NCI-H128 (cell line): ENCODE data around the gene KLHL20.
A peak's percentile ranks its signal among the peaks of the same experiment; 100 is the strongest.
"Not testable (repeated sequence)": the region's sequence is repeated elsewhere in the genome, so short reads cannot be mapped to it uniquely, and the experiment has no call there.

Source experiments
- DNase-seq: peaks from one replicate; lab custom pipeline; 2025; ENCODE audit not compliant: unreplicated experiment; lab: John Stamatoyannopoulos, UW

Gene KLHL20

DNA sequence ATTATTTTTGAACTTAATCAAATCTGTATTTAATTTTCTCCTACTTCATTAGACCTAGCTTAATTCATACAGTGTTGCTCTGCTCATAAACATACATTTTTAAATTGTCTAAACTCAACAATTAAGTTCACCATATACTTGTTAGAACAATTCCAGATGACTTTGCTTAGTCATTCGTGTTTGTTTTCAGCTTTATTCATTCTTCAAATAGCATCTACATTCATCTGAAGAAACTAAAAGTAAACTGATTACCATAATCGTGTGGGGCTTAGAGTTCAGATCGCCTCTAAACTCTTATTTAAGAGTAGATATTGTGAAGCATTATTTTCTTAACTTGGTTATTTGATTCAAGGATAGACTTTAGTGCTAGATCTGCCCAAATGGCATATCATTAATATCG, 34.4 kb downstream of the KLHL20 start:
- DNase-seq, result no peak

DNA sequence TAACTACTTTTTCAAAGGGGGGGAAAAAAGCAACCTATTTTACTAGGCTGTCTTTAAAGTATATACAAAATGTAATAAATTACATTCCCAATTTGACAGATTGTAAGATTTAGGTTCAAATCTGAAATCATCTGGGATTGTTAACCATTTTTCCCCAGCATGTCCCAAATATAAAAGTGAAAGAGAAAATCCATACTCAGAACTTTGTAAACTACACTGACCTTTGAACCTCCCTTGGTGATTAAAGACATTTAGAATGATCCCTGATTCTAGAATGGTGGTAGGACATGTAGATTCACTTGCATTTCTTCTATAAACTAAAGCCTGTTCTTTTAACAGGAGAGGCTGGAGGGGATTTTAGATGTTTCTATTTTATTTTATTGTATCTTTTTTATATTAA, 39.0 kb downstream of the KLHL20 start:
- no peak for DNase-seq

DNA sequence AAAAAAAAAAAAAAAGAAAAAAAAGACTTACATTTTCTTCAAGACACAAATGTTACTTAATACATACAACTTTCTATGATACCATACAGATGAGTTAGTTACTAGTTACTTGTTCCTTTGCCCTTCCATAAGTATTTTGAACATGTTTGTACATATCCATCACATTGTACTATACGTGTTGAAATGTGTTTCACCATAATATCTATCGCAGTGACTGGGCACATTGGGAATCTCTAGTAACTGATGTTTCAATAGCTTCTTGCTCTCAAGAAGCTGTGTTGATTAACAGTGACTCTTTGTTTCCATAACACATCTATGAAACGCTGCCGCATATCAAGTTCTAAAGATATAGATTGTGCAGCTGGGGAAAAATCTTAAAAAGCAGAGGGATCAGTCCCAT, 42.9 kb downstream of the KLHL20 start:
- no peak for DNase-seq

DNA sequence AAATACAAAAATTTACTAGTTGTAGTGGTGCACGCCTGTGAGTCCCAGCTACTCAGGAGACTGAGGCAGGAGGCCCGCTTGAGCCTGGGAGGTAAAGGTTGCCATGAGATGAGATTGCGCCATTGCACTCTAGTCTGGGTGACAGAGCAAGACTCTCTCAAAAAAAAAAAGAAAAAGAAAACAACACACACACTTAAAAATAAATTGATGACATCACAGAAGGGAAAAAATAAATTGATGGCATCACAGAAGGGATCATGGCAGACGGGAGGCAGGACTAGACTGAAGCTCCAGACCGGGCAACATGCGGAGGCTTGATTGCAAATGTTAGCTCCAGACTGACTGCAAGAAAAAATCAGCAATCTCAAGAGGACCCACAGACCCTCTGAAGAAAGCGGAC, 43.3 kb downstream of the KLHL20 start:
- no peak for DNase-seq

DNA sequence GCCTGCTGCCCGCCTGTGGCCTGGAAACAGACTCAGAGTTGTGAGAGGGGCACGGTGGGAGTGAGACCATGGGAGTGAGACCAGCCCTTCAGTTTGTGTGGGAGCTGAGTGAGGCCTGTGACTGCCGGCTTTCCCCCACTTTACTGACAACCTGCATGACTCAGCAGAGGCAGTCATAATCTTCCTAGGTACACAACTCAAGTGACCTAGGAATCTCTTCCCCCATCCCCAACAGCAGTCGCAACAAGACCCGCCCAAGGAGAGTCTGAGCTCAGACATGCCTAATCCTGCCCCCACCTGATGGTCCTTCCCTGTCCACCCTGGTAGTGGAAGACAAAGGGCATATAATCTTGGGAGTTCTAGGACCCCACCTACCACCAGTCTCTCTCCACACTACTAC, 44.2 kb downstream of the KLHL20 start:
- DNase-seq, result no peak

DNA sequence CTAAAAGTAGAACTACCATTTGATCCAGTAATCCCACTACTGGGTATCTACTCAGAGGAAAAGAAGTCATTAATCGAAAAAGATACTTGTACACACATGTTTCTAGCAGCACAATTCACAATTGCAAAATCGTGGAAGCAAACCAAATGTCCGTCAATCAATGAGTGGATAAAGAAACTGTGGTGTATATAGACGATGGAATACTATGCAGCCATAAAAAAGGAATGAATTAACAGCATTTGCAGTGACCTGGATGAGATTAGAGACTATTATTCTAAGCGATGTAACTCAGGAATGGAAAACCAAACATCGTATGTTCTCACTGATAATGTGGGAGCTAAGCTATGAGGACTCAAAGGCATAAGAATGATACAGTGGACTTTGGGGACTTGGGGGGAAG, 49.5 kb downstream of the KLHL20 start:
- not testable (repeated sequence) for DNase-seq

DNA sequence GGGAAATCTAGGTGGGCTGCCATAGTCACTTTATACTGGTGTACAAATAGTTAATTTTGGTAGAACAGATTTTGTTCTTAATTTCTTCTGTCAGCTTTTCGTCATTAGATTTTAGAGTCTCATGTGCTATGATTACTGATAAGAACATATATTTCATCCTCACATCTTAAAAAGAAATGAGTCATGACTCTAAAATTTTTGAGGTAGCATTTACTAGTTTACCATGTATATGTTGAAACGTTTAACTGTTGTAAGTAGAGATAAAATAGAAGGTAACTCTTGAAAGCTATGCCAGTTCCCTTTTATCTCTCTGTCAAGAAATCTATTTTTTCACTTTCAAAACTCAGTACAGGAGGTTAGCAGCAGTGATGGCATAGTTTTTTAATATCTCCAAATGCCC, 53.4 kb downstream of the KLHL20 start:
- DNase-seq, result no peak

- DNase-seq, result no peak
These were observed 54.0 kb downstream of the KLHL20 start for GRCh38 chr1:173768827-173769226.

- DNase-seq, result not testable (repeated sequence)
These were observed 55.5 kb downstream of the KLHL20 start for GRCh38 chr1:173770330-173770729.

- no peak for DNase-seq
These were observed 56.8 kb downstream of the KLHL20 start for GRCh38 chr1:173771560-173771959.

DNA sequence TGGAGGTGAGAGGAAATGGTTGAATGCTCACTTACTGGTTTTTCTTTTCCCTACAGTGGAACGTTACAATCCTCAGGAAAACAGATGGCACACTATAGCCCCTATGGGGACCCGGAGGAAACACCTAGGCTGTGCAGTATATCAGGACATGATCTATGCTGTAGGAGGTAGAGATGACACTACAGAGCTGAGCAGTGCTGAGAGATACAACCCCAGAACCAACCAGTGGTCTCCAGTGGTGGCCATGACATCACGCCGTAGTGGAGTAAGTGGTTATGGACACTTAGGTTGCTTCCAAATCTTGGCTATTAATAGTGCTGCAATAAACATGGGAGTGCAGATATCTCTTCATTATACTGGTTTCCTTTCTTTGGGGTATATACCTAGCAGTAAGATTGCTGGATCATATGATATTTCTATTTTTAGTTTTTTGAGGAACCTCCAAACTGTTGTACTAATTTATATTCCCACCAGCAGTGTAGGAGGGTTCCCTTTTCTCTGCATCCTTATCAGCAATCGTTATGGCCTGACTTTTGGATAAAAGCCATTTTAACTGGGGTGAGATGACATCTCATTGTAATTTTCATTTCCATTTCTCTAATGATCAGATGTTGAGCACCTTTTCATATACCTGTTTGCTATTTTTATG, 60.9 kb downstream of the KLHL20 start:
- DNase-seq, result no peak

- no peak for DNase-seq
These were observed 65.2 kb downstream of the KLHL20 start for GRCh38 chr1:173779936-173780335.

DNA sequence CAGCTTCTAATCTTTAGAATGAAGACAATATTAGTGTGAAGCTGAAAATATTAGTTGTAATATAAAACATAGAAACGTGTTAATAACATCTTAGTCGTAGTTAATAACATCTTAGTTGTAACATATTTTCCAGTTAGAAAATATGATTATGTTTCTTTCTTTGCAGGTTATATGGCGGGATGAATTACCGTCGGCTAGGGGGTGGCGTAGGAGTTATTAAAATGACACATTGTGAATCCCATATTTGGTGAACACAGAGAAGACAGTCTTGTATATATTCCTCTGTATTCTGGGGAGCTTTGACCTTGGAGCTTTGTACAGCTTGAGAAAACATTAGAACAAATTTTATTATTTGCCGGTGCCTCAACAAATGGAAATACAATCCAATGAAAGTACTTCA, 70.2 kb downstream of the KLHL20 start:
- DNase-seq, result no peak

GRCh38 chr1:173789841-173790240, 75.1 kb downstream of the KLHL20 start:
- DNase-seq, result no peak

GRCh38 chr1:173798078-173798477, 83.3 kb downstream of the KLHL20 start:
- no peak for DNase-seq

DNA sequence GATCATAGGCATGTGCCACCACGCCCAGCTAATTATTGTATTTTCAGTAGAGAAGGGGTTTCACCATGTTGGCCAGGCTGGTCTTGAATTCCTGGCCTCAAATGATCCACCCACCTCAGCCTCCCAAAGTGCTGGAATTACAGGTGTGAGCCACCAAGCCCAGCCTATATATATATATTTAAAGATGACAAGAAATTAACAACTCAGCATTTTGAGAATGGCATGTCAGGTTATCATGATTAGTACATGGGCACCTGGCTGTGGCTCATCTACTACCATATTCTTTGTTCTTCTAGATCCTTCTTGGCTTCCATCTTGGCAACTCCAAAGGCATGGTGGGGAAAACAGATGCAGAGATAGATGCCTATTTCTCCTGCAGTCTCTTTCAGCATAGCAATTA, 85.2 kb downstream of the KLHL20 start:
- not testable (repeated sequence) for DNase-seq

DNA sequence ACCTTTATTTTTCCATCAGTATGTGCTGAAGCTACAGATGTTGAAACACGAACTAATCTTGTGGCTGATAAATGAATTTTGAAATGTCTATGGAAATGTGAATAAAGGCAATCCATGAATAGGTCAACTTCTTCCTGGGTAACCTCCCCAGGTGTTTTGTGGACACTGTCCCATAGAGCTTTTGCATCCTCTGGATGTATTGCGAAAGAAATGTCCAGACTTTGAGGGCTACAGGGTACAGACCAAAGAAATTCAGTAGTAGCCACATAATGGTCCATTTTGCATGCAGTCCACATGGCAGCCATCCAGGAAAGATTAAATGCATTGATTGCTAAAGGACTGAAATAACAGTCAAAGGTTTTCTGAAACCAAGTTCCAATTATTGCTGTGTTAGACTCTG, 88.2 kb downstream of the KLHL20 start:
- no peak for DNase-seq

- not testable (repeated sequence) for DNase-seq
These were observed 98.9 kb downstream of the KLHL20 start for GRCh38 chr1:173813654-173814053.

DNA sequence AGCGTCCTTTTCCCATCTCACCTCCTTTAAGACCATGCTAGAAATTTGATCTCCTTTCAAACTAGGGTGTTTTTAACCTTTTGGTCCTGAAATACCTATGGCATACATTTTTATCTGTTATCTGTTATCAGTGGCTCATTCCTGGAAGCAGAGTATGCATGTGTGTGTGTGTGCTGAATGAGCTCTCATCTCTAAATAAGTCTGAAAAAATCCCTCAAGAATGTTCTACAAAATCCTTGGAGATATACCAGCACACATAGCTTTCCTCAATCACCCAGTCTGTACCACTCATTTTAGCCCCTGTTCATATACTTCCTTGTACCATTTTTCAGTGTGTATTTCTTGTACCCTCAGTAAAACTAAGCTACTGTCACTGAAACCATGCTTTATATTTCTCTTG, 103.7 kb downstream of the KLHL20 start:
- DNase-seq, result no peak

GRCh38 chr1:173821680-173822079, 106.9 kb downstream of the KLHL20 start:
- DNase-seq, result no peak

- no peak for DNase-seq
These were observed 109.1 kb downstream of the KLHL20 start for GRCh38 chr1:173823781-173824314.

GRCh38 chr1:173824315-173825081, 109.7 kb downstream of the KLHL20 start, which contains the start of the genes CENPL and DARS2:
TSS of gene CENPL (minus strand) at chr1:173824883. CDS start at chr1:173811299, 13,584 bp downstream.
TSS of gene DARS2 (plus strand) at chr1:173824673. CDS start at chr1:173825230, 557 bp downstream.
- peak; percentile 98 for DNase-seq
